CD14-positive monocyte (primary cell): ENCODE measurements around the gene PSMD1. TPM values are rescaled to one million over a fixed set of nuclear protein-coding genes. Genes with fewer than 3 reads are reported as not detected.

Experiments used
- DNase-seq, 3 donors: peaks; one replicate each; pipeline ENCODE4 v3.0.0-alpha.2; 2011 to 2022
- H2AFZ ChIP-seq: 2 replicates; pipeline ENCODE4 v1.6.0; 2012; ENCODE audit warnings: mild to moderate bottlenecking, low read depth, low read length, inconsistent platforms; ENCODE audit not compliant: insufficient read depth, poor library complexity, severe bottlenecking
- H3K27ac ChIP-seq, 2 donors: 1 replicate in 1 of 2; 2 replicates in 1 of 2; pipeline ENCODE4 v1.5.1; 2012 to 2013; ENCODE audit warnings: low read length in 2 of 2, control low read depth in 1 of 2, inconsistent platforms in 1 of 2, low read depth in 1 of 2, mild to moderate bottlenecking in 1 of 2
- H3K27me3 ChIP-seq, 2 donors: one replicate each; pipeline versions ENCODE4 v1.6.0 to v1.6.1; 2011 to 2013; ENCODE audit warnings: low read length in 2 of 2; ENCODE audit not compliant: control insufficient read depth in 2 of 2, insufficient read depth in 2 of 2
- H3K36me3 ChIP-seq, 2 donors: replicated peaks in 1 of 2; 1 replicate in 1 of 2; 2 replicates in 1 of 2; pipeline versions ENCODE4 v1.5.1 to v1.6.1; 2012 to 2013; ENCODE audit warnings: low read length in 2 of 2, control low read depth in 1 of 2, inconsistent platforms in 1 of 2, mild to moderate bottlenecking in 1 of 2; ENCODE audit not compliant: insufficient read depth in 2 of 2, control insufficient read depth in 1 of 2
- H3K4me1 ChIP-seq, 2 donors: 1 replicate in 1 of 2; 2 replicates in 1 of 2; pipeline versions ENCODE4 v1.5.1 to v1.6.1; 2012 to 2013; ENCODE audit warnings: low read length in 2 of 2, control low read depth in 1 of 2, inconsistent platforms in 1 of 2, mild to moderate bottlenecking in 1 of 2, moderate library complexity in 1 of 2; ENCODE audit not compliant: insufficient read depth in 2 of 2, control insufficient read depth in 1 of 2
- H3K4me2 ChIP-seq: replicated peaks from 2 replicates; pipeline ENCODE3; 2012; ENCODE audit warnings: low read length, moderate library complexity, mild to moderate bottlenecking; ENCODE audit not compliant: poor library complexity, severe bottlenecking; ENCODE audit errors: extremely low read depth
- H3K4me3 ChIP-seq, 3 experiments: fragments of 200-600 bp in 1 of 3; sonication (generic) in 1 of 3; replicated peaks in 1 of 3; 1 replicate in 2 of 3; 2 replicates in 1 of 3; pipeline ENCODE4 v1.5.1; 2011 to 2013; ENCODE audit warnings: low read length in 3 of 3, mild to moderate bottlenecking in 3 of 3, control low read depth in 2 of 3, low read depth in 2 of 3, inconsistent platforms in 1 of 3, moderate library complexity in 1 of 3
- H3K79me2 ChIP-seq: 2 replicates; pipeline ENCODE4 v1.6.0; 2012; ENCODE audit warnings: mild to moderate bottlenecking, control low read depth, inconsistent platforms, low read length, moderate library complexity; ENCODE audit not compliant: insufficient read depth
- H3K9ac ChIP-seq: 2 replicates; pipeline ENCODE4 v1.6.0; 2017; ENCODE audit warnings: low read length, mild to moderate bottlenecking; ENCODE audit not compliant: insufficient read depth, poor library complexity, severe bottlenecking
- H3K9me3 ChIP-seq, 2 donors: replicated peaks in 1 of 2; 1 replicate in 1 of 2; 2 replicates in 1 of 2; pipeline versions ENCODE4 v1.5.1 to v1.6.1; 2012 to 2013; ENCODE audit warnings: low read length in 2 of 2, control low read depth in 1 of 2; ENCODE audit not compliant: control insufficient read depth in 1 of 2, insufficient read depth in 1 of 2
- H4K20me1 ChIP-seq: 2 replicates; pipeline ENCODE4 v1.6.0; 2012; ENCODE audit warnings: mild to moderate bottlenecking, low read length, control low read depth, moderate library complexity; ENCODE audit not compliant: insufficient read depth
- H3K27ac Mint-ChIP-seq, 7 donors: one replicate each; pipeline ENCODE4 v1.8.0; 2020; ENCODE audit warnings: mild to moderate bottlenecking in 7 of 7, mixed read lengths in 7 of 7, moderate library complexity in 6 of 7, inconsistent platforms in 2 of 7
- H3K27me3 Mint-ChIP-seq, 3 donors: one replicate each; pipeline ENCODE4 v1.8.0; 2021 to 2022; ENCODE audit warnings: low read depth in 3 of 3, mild to moderate bottlenecking in 3 of 3, mixed read lengths in 3 of 3, moderate library complexity in 3 of 3, inconsistent platforms in 1 of 3
- H3K36me3 Mint-ChIP-seq, 2 donors: one replicate each; pipeline ENCODE4 v1.8.0; 2020; ENCODE audit warnings: mixed read lengths in 2 of 2, inconsistent platforms in 1 of 2, mild to moderate bottlenecking in 1 of 2
- H3K4me1 Mint-ChIP-seq: one replicate; pipeline ENCODE4 v1.8.0; 2020; ENCODE audit warnings: mild to moderate bottlenecking, mixed read lengths
- H3K4me3 Mint-ChIP-seq, 2 donors: one replicate each; pipeline ENCODE4 v1.8.0; 2020; ENCODE audit warnings: mild to moderate bottlenecking in 2 of 2, mixed read lengths in 2 of 2, moderate library complexity in 1 of 2
- H3K9me3 Mint-ChIP-seq, 7 donors: one replicate each; pipeline ENCODE4 v1.8.0; 2020 to 2022; ENCODE audit warnings: mixed read lengths in 7 of 7, mild to moderate bottlenecking in 6 of 7, moderate library complexity in 6 of 7, inconsistent platforms in 2 of 7
- CTCF ChIP-seq: fragments of 200-600 bp; IDR thresholded peaks from one replicate; pipeline ENCODE4 v1.8.0; 2022; ENCODE audit warnings: antibody characterized with exemption, mild to moderate bottlenecking
- WGBS: methylation state at CpG from one replicate; pipeline ENCODE4 v1.1.5; 2013; ENCODE audit warnings: missing lambda C conversion rate; ENCODE audit not compliant: insufficient coverage; 5-methylcytosine and 5-hydroxymethylcytosine counted together
- intact Hi-C, 2 donors: fragments of 100-400 bp; cut with micrococcal nuclease; formaldehyde crosslinking; loops; one replicate each; pipeline versions ENCODE4 v1.15.0 to v1.15.1; 2023
- polyA plus RNA-seq, 3 donors: library from polyadenylated mRNA; depleted of rRNA in 1 of 3; unstranded in 2 of 3; stranded (reverse) in 1 of 3; fragments of 300-500 nt in 2 of 3; fragments of >200 nt in 1 of 3; fragmentation: Illumina TruSeq in 2 of 3; gene quantifications; 1 replicate in 2 of 3; 2 replicates in 1 of 3; pipeline ENCODE4 v1.2.3, GENCODE V29; 2012 to 2021

The PSMD1 gene
- polyA plus RNA-seq, 3 donors: 23.5 to 53.9 (median 37.7) TPM

- Histone ChIP-seq H3K27ac (no peak overlapping the region), H3K79me2 (no peaks in the 10 kb centered on the region), H3K9me3 (no peaks in the 10 kb centered on the region), H3K36me3 (no peaks in the 10 kb centered on the region), H4K20me1 (no peaks in the 10 kb centered on the region), H3K4me3 (no peak overlapping the region), H2AFZ (no peak overlapping the region), H3K4me2 (no peak overlapping the region), H3K9ac (no peak overlapping the region), H3K27me3 (peaks cover 0 to 26% of the 10 kb centered on the region in 2 donors), H3K4me1 (peaks cover 13 to 17% of the 10 kb centered on the region in 2 donors)
- intact Hi-C loops: no loop called here
- H3K9me3 Mint-ChIP-seq: peaks cover 0 to 2% (median 0%) of the 10 kb centered on the region in 7 donors
- DNase-seq: no peak
- H3K36me3 Mint-ChIP-seq: no peaks in the 10 kb centered on the region
- TF ChIP-seq CTCF: no peak
- no peak overlapping the region for H3K4me3 Mint-ChIP-seq
- H3K4me1 Mint-ChIP-seq: peaks cover 16% of the 10 kb centered on the region
- peaks cover 31 to 52% (median 37%) of the 10 kb centered on the region in 3 donors for H3K27me3 Mint-ChIP-seq
- WGBS: 90% methylated on average over 2 of the region's 5 CpGs
- H3K27ac Mint-ChIP-seq: peak overlapping the region in 1 of 7 donors; percentile 40
Measured at GRCh38 chr2:231051116-231051515, 5.6 kb upstream of the PSMD1 start.

GRCh38 chr2:231052494-231053451, 3.9 kb upstream of the PSMD1 start:
- H3K9me3 Mint-ChIP-seq: peaks cover 0 to 2% (median 0%) of the 10 kb centered on the region in 7 donors
- peak; percentile 94 for TF ChIP-seq CTCF

More at GRCh38 chr2:231052494-231053451, 3.9 kb upstream of the PSMD1 start:
- intact Hi-C loops: no loop called here
- no peaks in the 10 kb centered on the region for H3K36me3 Mint-ChIP-seq
- peak; percentile 69 to 77 (median 74) for DNase-seq
- Histone ChIP-seq H3K4me2 (peak overlapping the region; percentile 90), H3K36me3 (no peaks in the 10 kb centered on the region), H3K9me3 (no peaks in the 10 kb centered on the region), H3K9ac (peak overlapping the region; percentile 23), H3K79me2 (peaks cover 11% of the 10 kb centered on the region), H3K4me1 (peaks cover 20 to 25% of the 10 kb centered on the region in 2 donors), H3K4me3 (peak overlapping the region; percentile 14 to 83 (median 47)), H3K27me3 (peaks cover 0 to 20% of the 10 kb centered on the region in 2 donors), H3K27ac (no peak overlapping the region), H2AFZ (peak overlapping the region; percentile 97), H4K20me1 (peaks cover 6% of the 10 kb centered on the region)
- peaks cover 21% of the 10 kb centered on the region for H3K4me1 Mint-ChIP-seq
- H3K27ac Mint-ChIP-seq: peak overlapping the region in 1 of 7 donors; percentile 31
- H3K4me3 Mint-ChIP-seq: peak overlapping the region; percentile 85 to 94
- WGBS: 7% methylated on average over 53 of the region's 62 CpGs
- peaks cover 22 to 41% (median 34%) of the 10 kb centered on the region in 3 donors for H3K27me3 Mint-ChIP-seq
